ENCODE results near the gene TMEM267.

GRCh38 chr5:43396762-43397304 lies 86.8 kb downstream of the TMEM267 start:
- TF ChIP-seq EZH2 (IDR thresholded peaks at IDR 0.05; ENCODE audit: borderline replicate concordance, control insufficient read depth, low read depth, low read length) (no peak), CTCF (IDR thresholded peaks at IDR 0.05 in 2 of 3, conservative IDR thresholded peaks at IDR 0.05 in 1 of 3; ENCODE audit: control insufficient read depth in 2 of 3, extremely low read depth in 1 of 3, insufficient read depth in 1 of 3, low read depth in 3 of 3, low read length in 3 of 3) (no peak), RELA (IDR thresholded peaks at IDR 0.05; ENCODE audit: borderline replicate concordance, partially characterized antibody) (no peak), CEBPZ (IDR thresholded peaks at IDR 0.05; ENCODE audit: low read depth, low read length) (no peak), ZNF207 (IDR thresholded peaks at IDR 0.05; ENCODE audit: borderline replicate concordance) (no peak), MXI1 (IDR thresholded peaks at IDR 0.05; ENCODE audit: low read depth, low read length) (no peak), NFIC (IDR thresholded peaks at IDR 0.05; ENCODE audit: low read depth, low read length) (no peak)

Data from GM12878 (cell line).